ENCODE results near the gene UBE2J2.
"Not testable (repeated sequence)": the region's sequence is repeated elsewhere in the genome, so short reads cannot be mapped to it uniquely, and the experiment has no call there.

UBE2J2 gene

GRCh38 chr1:1319646-1319941, 45.9 kb upstream of the UBE2J2 start:
- Histone ChIP-seq H3K27me3 (no peaks in the 10 kb centered on the region), H3K27ac (peak overlapping the region; percentile 26 to 62), H3K4me1 (peaks cover 0 to 56% (median 45%) of the 10 kb centered on the region in 4 donors), H3K36me3 (peaks cover 15 to 59% (median 45%) of the 10 kb centered on the region in 3 donors), H3K4me3 (no peak overlapping the region), H3K9me3 (no peaks in the 10 kb centered on the region)
- no peak for DNase-seq
- intact Hi-C loops (cut with DNase I; ENCODE audit: low total_unique reads), result no loop called here
- no peak for TF ChIP-seq CTCF (IDR thresholded peaks at IDR 0.05)

- Histone ChIP-seq H3K27ac (peak overlapping the region; percentile 62 to 65), H3K4me1 (peaks cover 0 to 56% (median 44%) of the 10 kb centered on the region in 4 donors), H3K27me3 (no peaks in the 10 kb centered on the region), H3K4me3 (no peak overlapping the region), H3K36me3 (peaks cover 18 to 65% (median 50%) of the 10 kb centered on the region in 3 donors), H3K9me3 (no peaks in the 10 kb centered on the region)
- DNase-seq, result no peak
- no peak for TF ChIP-seq CTCF (IDR thresholded peaks at IDR 0.05)
- intact Hi-C loops (cut with DNase I; ENCODE audit: low total_unique reads), result no loop called here
Measured at GRCh38 chr1:1318777-1319645, 45.4 kb upstream of the UBE2J2 start.

GRCh38 chr1:1318131-1318652, 44.5 kb upstream of the UBE2J2 start:
- intact Hi-C loops (cut with DNase I; ENCODE audit: low total_unique reads), result no loop called here
- TF ChIP-seq CTCF (IDR thresholded peaks at IDR 0.05), result no peak
- no peaks in the 10 kb centered on the region for H3K9me3 ChIP-seq
- peak overlapping the region; percentile 62 to 65 for H3K27ac ChIP-seq
- peaks cover 0 to 51% (median 38%) of the 10 kb centered on the region in 4 donors for H3K4me1 ChIP-seq
- DNase-seq, result peak; percentile 92 to 94
- H3K27me3 ChIP-seq, result no peaks in the 10 kb centered on the region
- peaks cover 26 to 73% (median 59%) of the 10 kb centered on the region in 3 donors for H3K36me3 ChIP-seq
- H3K4me3 ChIP-seq, result no peak overlapping the region

GRCh38 chr1:1317420-1317819, 43.8 kb upstream of the UBE2J2 start:
- DNase-seq, result no peak
- no peaks in the 10 kb centered on the region for H3K27me3 ChIP-seq
- peaks cover 0 to 43% (median 31%) of the 10 kb centered on the region in 4 donors for H3K4me1 ChIP-seq
- peaks cover 34 to 81% (median 66%) of the 10 kb centered on the region in 3 donors for H3K36me3 ChIP-seq
- H3K9me3 ChIP-seq, result no peaks in the 10 kb centered on the region
- no peak for TF ChIP-seq CTCF (IDR thresholded peaks at IDR 0.05)
- H3K27ac ChIP-seq, result peak overlapping the region; percentile 62 to 65
- intact Hi-C loops (cut with DNase I; ENCODE audit: low total_unique reads), result no loop called here
- no peak overlapping the region for H3K4me3 ChIP-seq

GRCh38 chr1:1316199-1316598, 42.5 kb upstream of the UBE2J2 start:
- H3K9me3 ChIP-seq; DNase-seq; intact Hi-C loops (cut with DNase I; ENCODE audit: low total_unique reads); H3K4me3 ChIP-seq; H3K27me3 ChIP-seq; H3K27ac ChIP-seq: not testable (repeated sequence)
- Histone ChIP-seq H3K4me1 (peaks cover 0 to 31% (median 21%) of the 10 kb centered on the region in 4 donors), H3K36me3 (peaks cover 40 to 84% (median 79%) of the 10 kb centered on the region in 3 donors)

GRCh38 chr1:1315435-1315954, 41.8 kb upstream of the UBE2J2 start:
- H3K27me3 ChIP-seq, result no peaks in the 10 kb centered on the region
- peaks cover 46 to 84% (median 83%) of the 10 kb centered on the region in 3 donors for H3K36me3 ChIP-seq
- no peaks in the 10 kb centered on the region for H3K9me3 ChIP-seq
- TF ChIP-seq CTCF (IDR thresholded peaks at IDR 0.05), result no peak
- no peak overlapping the region for H3K4me3 ChIP-seq
- peaks cover 0 to 24% (median 15%) of the 10 kb centered on the region in 4 donors for H3K4me1 ChIP-seq
- H3K27ac ChIP-seq, result no peak overlapping the region
- DNase-seq, result no peak
- intact Hi-C loops (cut with DNase I; ENCODE audit: low total_unique reads), result no loop called here

Data from tibial artery (tissue), 4 donors.